ENCODE results near the gene ATP5F1D. TPM values are rescaled to one million over a fixed set of nuclear protein-coding genes. Genes with fewer than 3 reads are reported as not detected.

Gene ATP5F1D
- 46.3 and 51.7 TPM in 2 replicates for total RNA-seq

DNA sequence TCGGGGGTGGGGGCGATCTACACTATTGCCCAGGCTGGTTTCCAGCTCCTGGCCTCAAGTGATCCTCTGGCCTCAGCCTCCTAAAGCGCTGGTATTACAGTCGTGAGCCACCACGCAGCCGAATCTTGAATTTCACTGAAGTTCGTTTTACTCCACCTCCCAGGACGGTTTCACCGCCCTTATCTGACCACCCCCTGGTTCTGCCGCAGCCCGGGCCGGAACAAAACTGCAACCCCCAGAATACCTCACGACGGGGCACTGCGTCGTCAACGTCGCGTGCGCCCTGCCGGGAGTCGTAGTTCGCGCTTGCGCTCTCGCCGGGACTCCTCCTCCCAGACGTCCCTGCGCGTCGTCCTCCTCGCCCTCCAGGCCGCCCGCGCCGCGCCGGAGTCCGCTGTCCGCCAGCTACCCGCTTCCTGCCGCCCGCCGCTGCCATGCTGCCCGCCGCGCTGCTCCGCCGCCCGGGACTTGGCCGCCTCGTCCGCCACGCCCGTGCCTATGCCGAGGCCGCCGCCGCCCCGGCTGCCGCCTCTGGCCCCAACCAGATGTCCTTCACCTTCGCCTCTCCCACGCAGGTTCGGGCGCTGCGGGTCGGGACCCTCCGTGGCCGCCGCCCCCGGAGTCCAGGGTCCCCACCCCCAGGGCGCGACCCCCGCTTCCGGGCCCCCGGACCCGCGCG, at the start of gene ATP5F1D:
ATP5F1D (plus strand) TSS at position 335 of the 679 bp plus-strand sequence; CDS start at position 435, 100 bp downstream.

DNA sequence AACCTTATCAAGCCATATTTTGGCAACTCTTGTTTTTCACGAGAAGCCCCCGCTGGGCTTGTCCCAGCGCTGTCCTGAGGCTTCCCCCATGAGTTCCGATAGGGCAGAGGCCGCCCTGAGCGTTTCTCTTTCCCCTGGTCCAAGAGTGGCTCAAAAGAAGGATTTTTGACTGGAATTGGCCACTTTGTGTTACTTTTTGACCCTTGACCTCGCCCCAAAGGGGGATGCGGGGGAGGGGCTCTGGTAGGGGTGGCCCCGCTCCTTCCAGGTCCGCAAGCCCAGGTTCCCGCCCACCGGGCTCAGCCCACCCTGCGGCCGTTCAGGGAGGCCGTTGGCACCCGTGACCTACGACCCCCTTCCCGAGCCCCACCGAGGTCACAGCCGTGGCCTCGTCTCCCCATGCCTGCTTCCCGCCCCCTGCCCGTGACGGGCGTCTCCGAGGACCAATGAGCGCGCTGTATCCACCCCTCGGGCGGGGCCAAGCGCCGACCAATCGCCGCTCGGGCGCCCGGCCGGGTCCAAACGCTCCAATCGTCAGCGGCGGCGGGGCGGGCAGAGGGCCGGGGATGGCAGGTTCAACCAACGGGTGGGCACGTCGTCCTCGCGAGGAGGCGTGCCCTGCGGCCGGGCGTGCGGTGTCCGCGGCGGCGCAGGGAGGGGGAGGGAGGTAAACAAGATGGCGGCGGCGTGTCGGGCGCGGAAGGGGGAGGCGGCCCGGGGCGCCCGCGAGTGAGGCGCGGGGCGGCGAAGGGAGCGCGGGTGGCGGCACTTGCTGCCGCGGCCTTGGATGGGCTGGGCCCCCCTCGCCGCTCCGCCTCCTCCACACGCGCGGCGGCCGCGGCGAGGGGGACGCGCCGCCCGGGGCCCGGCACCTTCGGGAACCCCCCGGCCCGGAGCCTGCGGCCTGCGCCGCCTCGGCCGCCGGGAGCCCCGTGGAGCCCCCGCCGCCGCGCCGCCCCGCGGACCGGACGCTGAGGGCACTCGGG, 36.1 kb upstream of the ATP5F1D start, which contains the start of gene STK11:
STK11 (plus strand) TSS at position 665 of the 986 bp plus-strand sequence. CDS start 1,136 bp downstream, outside the sequence.

DNA sequence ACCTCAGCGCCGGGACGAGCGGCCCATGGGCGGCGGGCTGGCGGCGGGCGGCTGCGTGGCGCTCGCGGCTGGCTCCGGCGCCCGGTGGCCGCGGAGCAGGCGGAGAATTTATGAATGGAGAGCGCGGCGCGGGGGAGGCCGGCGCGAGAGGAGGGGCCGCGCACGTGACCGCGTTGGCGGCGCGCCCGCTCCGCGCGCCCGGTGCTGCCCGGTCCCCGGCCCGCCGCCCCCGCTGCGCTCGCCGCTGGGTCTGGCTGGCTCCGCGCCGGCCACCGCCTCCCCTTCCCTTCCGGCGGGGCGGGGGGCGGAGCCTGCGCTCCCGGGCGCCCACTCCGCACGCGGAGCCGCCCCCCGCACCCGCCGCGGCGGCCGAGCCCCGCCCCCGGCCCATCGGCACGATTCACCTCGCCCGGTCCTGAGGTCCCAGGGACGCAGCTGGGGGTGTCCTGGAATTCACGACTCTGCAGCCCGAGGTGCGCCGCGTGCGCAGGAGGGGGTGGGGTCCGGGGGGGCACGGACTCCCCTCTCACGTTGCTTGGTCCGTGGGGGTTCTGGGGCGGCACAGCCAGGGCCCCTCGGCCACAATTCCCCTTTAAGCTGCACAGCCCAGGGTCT, 3.7 kb upstream of the ATP5F1D start, which contains the start of gene CBARP:
CBARP (minus strand) TSS at position 252 of the 615 bp plus-strand sequence. CDS start 1,905 bp downstream, outside the sequence.

DNA sequence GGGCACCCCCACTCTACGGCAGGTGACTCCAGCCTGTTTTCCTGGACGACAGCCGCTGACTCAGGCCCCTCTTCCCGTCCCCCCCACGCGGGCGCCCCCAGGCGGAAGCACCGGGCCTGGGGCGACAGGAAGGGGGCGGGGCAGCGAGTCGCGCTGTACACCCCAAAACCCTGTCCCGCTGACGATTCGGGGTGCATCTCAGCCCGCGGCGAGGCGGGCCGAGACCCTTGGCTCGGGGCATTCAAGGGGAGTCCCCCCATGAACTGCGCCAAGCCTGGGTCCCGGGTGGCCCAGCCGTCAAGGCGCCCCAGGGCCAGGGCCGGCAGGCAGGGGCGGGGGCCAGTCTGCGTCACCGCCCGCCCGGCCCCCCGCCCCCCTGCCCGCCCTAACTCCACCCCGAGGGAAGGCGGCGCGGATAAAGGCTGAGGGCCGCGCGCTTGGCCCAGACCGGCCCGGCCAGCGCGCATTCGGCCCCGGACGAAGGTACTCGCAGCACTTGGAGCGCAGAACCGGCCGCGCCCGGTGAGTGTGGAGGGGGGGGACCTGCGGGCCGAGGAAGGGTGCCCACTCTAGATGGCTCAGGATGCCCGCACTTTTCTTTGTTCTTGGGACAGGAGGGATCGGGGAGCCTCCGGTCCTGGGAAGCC, 6.7 kb downstream of the ATP5F1D start, which contains the start of gene MIDN:
MIDN (plus strand) TSS at position 445 of the 647 bp plus-strand sequence. CDS start 1,714 bp downstream, outside the sequence.

DNA sequence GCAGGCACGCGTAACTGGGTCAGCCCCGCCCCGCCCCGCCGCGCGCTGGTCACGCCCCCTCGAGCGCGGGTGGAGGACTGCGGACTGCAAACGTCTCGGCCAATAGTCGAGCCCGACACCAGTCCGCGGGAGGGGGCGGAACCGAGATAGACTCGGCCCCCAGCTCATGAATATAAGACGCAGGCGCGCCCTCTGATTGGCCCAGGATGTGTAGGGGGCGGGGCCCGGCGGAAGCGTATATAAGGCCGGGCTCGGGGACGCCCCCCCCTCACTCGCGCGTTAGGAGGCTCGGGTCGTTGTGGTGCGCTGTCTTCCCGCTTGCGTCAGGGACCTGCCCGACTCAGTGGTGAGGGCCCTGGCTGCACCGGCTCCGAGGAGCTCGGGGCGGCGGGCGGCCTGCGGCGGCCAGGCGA, 27.5 kb downstream of the ATP5F1D start, which contains the start of gene CIRBP:
CIRBP (plus strand) TSS at position 268 of the 413 bp plus-strand sequence. CDS start 1,602 bp downstream, outside the sequence.

DNA sequence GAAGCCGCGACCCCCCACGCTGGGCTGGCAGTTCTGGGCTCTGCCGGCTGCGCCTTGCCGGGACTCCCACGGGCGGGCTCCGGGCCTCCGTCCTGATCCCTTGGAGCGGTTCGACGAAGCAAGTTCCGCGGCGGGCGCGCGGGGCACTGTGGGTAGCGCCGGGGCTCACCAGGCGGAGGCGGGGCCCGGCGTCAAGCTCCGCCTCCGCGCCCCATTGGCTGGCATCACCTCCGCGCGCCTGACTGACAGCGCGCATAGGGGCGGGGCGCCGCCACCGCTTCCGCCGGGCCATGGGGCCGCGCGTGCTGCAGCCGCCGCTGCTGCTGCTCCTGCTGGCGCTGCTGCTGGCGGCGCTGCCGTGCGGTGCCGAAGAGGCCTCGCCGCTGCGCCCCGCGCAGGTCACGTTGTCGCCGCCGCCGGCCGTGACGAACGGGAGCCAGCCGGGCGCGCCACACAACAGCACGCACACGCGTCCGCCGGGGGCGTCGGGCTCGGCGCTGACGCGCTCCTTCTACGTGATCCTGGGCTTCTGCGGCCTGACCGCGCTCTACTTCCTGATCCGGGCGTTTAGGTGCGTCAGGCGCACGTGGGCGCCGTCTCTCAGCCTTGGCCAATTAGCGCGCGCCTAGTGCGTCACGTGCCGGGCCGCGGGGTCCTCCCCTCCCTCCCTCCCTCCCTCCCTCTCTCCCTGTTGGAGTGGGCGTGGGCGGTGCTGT, 33.9 kb downstream of the ATP5F1D start, which contains the start of gene FAM174C:
FAM174C (plus strand) TSS at position 271 of the 716 bp plus-strand sequence; CDS start at position 291, 20 bp downstream.

DNA sequence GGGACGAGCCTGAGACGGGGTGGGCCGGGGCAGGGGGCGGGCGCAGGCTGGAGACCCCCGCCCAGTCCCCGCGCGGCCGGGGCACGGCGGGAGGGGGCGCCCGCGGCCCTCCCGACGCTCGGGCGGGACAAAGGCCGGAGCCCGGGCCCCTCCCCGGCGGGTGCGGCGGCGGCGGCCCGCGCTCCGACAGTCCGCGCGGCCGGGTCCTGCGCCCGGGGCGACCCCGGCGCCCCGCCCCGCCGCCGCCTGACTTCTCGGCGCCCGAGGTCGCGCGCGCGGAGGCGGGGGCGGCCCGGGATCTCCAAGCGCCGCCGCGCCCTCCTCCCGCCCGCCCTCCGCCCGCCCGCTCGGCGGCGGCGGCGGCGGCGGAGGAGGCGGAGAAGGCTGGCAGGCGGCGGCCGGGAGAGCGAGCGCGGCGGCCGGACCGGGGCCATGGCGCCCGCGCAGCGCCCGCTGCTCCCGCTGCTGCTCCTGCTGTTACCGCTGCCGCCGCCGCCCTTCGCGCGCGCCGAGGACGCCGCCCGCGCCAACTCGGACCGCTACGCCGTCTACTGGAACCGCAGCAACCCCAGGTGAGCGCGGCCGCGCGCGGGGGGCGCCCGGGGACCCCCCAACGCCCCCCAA, 44.3 kb downstream of the ATP5F1D start, which contains the start of gene EFNA2:
EFNA2 (plus strand) TSS at position 137 of the 624 bp plus-strand sequence; CDS start at position 433, 296 bp downstream.

Other genes starting within 250 kb of the ATP5F1D start
- gene GRIN3B, start 241.3 kb upstream of the ATP5F1D start, total RNA-seq = 0.19 and 0.27 TPM in 2 replicates
- gene TMEM259, start 220.6 kb upstream of the ATP5F1D start, total RNA-seq = 48.3 and 59.8 TPM in 2 replicates
- not detected in 2 replicates for gene RNU6-2, start 220.2 kb upstream of the ATP5F1D start, total RNA-seq
- gene CNN2, start 215.1 kb upstream of the ATP5F1D start, total RNA-seq = 187 and 190 TPM in 2 replicates
- 4.0 and 4.8 TPM in 2 replicates for gene ABCA7, start 201.6 kb upstream of the ATP5F1D start, total RNA-seq
- 5.6 and 9.5 TPM in 2 replicates for gene ARHGAP45, start 174.6 kb upstream of the ATP5F1D start, total RNA-seq
- 101 and 122 TPM in 2 replicates for gene POLR2E, start 146.4 kb upstream of the ATP5F1D start, total RNA-seq
- 363 and 429 TPM in 2 replicates for gene GPX4, start 137.8 kb upstream of the ATP5F1D start, total RNA-seq
- 30.9 and 64.3 TPM in 2 replicates for gene SBNO2, start 67.5 kb upstream of the ATP5F1D start, total RNA-seq
- 88.2 and 94.2 TPM in 2 replicates for gene STK11, start 36.0 kb upstream of the ATP5F1D start, total RNA-seq
- gene CBARP, start 3.7 kb upstream of the ATP5F1D start, total RNA-seq = 1.3 and 1.6 TPM in 2 replicates
- 12.7 and 16.3 TPM in 2 replicates for gene MIDN, start 6.8 kb downstream of the ATP5F1D start, total RNA-seq
- gene CIRBP, start 27.6 kb downstream of the ATP5F1D start, total RNA-seq = 76.5 and 167 TPM in 2 replicates
- gene FAM174C, start 33.8 kb downstream of the ATP5F1D start, total RNA-seq = 12.8 and 25.1 TPM in 2 replicates
- 0.09 and 0.18 TPM in 2 replicates for gene EFNA2, start 44.1 kb downstream of the ATP5F1D start, total RNA-seq
- 61.5 and 62.4 TPM in 2 replicates for gene NDUFS7, start 142.2 kb downstream of the ATP5F1D start, total RNA-seq
- 14.8 and 23.2 TPM in 2 replicates for gene GAMT, start 159.8 kb downstream of the ATP5F1D start, total RNA-seq
- gene DAZAP1, start 165.8 kb downstream of the ATP5F1D start, total RNA-seq = 58.0 and 63.1 TPM in 2 replicates
- 380 and 504 TPM in 2 replicates for gene RPS15, start 196.6 kb downstream of the ATP5F1D start, total RNA-seq
- gene APC2, start 208.4 kb downstream of the ATP5F1D start, total RNA-seq = 0.09 TPM in 2 replicates
- gene C19orf25, start 237.5 kb downstream of the ATP5F1D start, total RNA-seq = 15.6 and 21.6 TPM in 2 replicates
- 0.81 and 1.0 TPM in 2 replicates for gene PCSK4, start 248.6 kb downstream of the ATP5F1D start, total RNA-seq
- 0.75 and 0.99 TPM in 2 replicates for gene REEP6, start 249.4 kb downstream of the ATP5F1D start, total RNA-seq

Measured in endothelial cell of coronary artery (primary cell).